Fibroblast of skin of scalp (primary cell): ENCODE data around the gene ANKRD18B.
A peak's percentile ranks its signal among the peaks of the same experiment; 100 is the strongest.
"Not testable (repeated sequence)": the region's sequence is repeated elsewhere in the genome, so short reads cannot be mapped to it uniquely, and the experiment has no call there.

Source experiments
- DNase-seq: peaks from one replicate; pipeline ENCODE4 v3.0.0-alpha.2; 2013

The ANKRD18B gene

DNA sequence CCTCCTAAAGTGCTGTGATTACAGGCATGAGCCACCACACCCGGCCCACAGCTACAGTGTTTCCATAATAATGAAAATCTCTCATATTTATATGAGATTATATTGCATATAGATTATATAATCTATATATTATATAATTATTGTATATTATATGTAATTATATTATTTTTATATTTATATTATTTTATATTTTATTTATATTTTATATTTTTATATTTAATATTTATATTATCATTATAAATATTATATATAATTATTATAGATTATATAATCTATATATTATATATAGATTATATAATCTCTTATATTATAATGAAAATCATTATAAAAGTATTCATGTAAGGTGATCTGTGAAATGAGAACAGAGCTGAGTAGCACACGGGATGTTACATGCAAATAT lies 11.5 kb downstream of the ANKRD18B start:
- DNase-seq = no peak

- not testable (repeated sequence) for DNase-seq
These were observed 19.4 kb downstream of the ANKRD18B start for GRCh38 chr9:33543463-33543862.

DNA sequence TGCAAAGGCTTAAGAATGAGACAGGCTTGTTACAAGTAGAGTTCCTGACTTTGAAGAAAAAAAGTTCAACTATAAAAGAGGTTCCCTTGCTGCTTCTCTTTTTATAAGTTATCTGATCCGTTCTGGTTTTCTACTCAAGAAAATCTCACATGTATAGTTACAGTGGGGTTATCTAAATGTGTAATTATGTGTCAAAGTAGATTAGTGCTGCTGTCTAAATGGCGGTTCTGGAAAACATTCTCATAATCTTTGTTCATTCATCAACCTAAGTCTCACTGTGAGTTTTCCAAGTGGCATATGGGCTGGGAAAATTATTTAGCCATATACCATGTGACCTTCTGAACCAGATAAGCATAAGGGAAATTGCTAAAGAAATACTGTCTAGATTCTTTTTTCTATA lies 21.7 kb downstream of the ANKRD18B start:
- DNase-seq = not testable (repeated sequence)

DNA sequence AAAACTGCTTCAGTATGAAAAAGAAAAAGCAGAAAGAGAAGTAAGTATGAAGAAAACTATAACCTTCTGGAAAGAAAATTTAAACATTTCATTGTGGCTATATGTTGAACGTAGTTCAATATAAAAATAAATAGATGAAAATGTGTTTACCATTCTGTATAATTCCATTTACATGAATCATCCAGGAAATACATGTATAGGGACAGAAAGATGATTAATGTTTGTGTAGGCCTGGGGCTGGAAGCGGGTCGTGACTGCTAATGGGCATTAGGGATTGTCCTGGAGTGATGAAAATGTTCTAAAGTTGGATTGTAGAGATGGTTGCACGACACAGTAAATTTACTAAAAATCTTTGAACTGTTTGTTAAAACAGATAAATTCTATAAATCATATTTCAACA lies 24.8 kb downstream of the ANKRD18B start:
- DNase-seq = peak; percentile 13

GRCh38 chr9:33549418-33549817 lies 25.4 kb downstream of the ANKRD18B start:
- peak; percentile 27 for DNase-seq

DNA sequence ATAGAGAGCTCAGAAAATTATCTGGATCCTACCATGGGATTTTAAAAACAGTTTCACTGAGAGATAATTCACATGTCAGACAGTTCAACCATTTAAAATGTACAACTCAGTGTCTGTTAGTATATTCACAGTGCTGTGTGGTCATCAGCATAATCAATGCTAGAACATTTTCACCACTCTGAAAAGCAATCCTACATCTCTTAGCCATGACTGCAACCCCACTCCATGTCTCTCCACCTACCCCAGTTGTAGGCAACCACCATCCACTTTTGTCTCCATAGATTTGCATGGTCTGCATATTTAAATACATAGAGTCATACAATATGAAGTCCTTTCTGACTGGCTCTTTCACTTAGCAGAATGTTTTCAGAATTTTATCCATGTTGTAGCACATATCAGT lies 27.1 kb downstream of the ANKRD18B start:
- DNase-seq = not testable (repeated sequence)

DNA sequence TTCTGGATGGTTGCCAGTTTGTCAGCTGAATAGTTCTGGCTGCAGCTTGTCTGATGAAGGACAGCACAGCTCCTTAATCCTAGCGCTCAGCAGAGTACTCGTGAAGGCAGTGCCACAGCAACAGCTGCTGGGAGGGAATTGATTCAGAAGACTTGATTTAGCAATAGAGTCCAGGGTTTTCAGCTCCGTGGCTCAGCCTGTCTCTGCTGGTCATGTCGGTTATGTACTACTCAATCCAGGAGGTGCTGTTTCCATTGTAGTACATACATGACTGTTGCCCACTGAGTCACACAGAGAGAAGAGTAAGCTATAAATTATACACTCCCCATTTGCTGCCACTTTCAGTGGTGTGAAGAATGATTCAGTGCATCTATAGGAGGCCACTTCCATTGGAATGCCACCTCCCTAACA lies 28.3 kb downstream of the ANKRD18B start:
- DNase-seq = peak; percentile 29

DNA sequence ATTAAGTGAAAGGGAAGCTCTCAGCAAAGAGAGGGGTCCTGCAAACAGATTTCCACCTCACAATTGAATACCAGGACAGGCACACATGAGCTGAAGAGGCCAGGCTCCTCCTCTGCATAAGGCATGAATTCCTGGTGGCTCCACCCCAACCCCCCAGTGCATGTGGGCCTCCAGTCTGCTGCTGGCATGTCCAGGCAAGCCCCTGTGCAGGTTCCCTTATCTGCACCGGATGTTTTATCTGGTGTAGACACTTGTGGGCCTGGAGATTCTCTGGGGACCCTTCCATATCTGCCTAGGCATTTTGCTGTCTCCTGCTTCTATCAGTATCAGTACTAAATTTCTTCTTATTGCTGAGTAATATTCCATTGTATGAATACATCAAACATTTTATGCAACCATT lies 36.2 kb downstream of the ANKRD18B start:
- peak; percentile 4 for DNase-seq

DNA sequence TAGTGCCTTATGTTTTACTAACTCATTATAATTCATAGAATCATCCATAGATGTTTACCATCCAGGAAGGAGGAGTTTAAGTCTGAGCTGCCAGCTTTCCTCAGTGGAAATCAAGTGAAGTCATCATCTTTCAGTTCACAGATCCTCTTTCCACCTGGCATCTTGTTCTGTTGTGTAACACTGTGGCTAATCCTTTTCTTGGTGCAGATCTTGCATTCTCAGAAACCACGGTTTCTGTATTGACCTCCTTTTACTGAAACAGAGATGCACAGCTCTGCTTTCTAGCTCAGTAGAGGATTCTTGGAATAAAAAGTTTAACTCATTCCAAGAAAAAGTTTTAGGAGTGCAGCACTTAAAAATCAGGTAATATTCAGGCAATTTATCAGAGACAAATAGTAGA lies 38.1 kb downstream of the ANKRD18B start:
- not testable (repeated sequence) for DNase-seq

DNA sequence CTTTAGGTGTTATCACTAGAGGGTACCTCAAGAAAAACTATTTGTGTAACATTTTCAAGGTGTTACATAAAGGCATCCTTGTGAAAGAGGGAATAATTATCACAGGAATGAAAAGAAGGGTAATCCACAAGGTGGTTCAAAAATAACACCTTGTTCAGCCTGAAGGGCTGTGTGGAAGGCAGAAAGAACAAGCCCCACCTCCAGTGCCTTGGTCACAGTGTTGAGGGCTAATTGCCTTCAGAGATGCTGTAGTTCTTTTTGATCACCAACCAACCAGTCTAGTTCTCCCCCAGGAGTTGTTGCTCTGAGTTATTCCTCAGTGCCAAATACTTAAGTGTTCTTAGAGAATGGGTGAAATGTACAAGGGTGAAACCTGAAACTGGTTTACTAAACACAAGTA lies 43.7 kb downstream of the ANKRD18B start:
- not testable (repeated sequence) for DNase-seq

- not testable (repeated sequence) for DNase-seq
These were observed 53.7 kb downstream of the ANKRD18B start for GRCh38 chr9:33577786-33578185.

- DNase-seq = not testable (repeated sequence)
These were observed 55.9 kb downstream of the ANKRD18B start for GRCh38 chr9:33579996-33580395.

DNA sequence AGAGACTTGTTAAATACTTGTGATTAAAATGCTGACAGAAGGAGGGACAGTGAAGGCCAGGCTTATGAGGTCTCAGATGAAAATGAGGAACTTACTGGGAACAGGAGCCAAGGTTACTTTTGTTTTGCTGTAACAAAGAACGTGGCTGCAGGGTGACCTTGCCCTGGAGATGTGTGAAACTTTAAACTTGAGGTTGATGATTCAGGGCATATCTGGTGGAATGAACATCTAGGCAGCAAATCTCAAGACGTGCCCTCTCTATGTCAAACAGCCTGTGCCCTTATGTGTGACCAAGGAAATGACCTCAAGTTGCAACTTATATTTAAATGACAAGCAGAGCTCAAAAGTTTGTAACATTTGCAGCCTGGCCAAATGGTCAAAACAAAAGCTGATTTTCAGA lies 58.6 kb downstream of the ANKRD18B start:
- not testable (repeated sequence) for DNase-seq

- not testable (repeated sequence) for DNase-seq
These were observed 62.1 kb downstream of the ANKRD18B start for GRCh38 chr9:33586128-33586527.

- not testable (repeated sequence) for DNase-seq
These were observed 63.7 kb downstream of the ANKRD18B start for GRCh38 chr9:33587799-33588198.

GRCh38 chr9:33588876-33589275 lies 64.8 kb downstream of the ANKRD18B start:
- DNase-seq = not testable (repeated sequence)

- DNase-seq = not testable (repeated sequence)
These were observed 66.8 kb downstream of the ANKRD18B start for GRCh38 chr9:33590857-33591256.

DNA sequence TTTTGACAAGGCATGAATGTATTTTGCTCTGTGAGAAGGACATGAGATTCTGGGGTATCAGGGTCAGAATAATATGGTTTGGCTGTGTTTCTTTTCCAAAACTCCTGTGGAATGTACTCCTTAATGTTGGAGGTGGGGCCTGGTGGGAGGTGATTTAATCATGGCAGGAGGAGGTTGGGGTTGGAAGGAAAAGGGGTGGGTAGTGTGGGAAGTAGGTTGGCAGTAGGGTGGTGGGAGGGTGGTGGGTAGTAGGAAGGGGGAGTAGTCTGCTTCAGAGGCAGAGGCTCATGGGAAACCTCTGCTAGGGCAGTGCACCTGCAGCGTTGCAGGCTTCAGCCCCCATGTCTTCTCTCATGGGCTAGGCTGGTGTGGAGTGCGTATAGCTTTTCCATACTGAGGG lies 72.9 kb downstream of the ANKRD18B start:
- DNase-seq = not testable (repeated sequence)

- not testable (repeated sequence) for DNase-seq
These were observed 73.3 kb downstream of the ANKRD18B start for GRCh38 chr9:33597386-33597785.

- not testable (repeated sequence) for DNase-seq
These were observed 74.8 kb downstream of the ANKRD18B start for GRCh38 chr9:33598796-33599379.

DNA sequence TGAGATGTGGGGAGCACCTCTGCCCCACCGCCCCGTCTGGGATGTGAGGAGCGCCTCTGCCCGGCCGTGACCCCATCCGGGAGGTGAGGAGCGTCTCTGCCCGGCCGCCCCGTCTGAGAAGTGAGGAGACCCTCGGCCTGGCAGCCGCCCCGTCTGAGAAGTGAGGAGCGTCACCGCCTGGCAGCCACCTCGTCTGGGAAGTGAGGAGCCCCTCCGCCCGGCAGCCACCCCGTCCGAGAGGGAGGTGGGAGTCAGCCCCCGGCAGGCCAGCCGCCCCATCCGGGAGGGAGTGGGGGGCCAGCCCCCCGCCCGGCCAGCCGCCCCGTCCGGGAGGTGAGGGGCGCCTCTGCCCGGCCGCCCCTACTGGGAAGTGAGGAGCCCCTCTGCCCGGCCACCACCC lies 76.9 kb downstream of the ANKRD18B start:
- DNase-seq = not testable (repeated sequence)

DNA sequence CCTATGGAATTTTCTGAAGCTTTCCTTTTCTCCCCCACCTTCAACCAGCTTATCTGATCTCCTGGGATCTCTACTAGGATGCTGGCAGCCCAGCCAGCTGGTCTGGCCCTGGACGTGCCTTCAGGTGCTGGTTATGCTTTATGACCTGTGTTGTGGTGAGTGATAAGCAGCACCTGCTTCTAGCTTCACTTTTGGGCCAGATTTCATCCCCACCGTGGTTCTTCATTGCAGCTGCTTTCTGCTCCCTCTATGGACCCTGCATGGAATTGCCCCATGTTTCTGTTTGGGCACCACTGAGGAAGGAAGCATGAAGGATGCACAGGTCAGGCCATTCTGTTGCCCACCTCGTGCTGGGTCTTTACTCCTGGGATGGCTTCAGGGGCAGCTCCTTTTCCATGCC lies 80.2 kb downstream of the ANKRD18B start:
- DNase-seq = not testable (repeated sequence)

DNA sequence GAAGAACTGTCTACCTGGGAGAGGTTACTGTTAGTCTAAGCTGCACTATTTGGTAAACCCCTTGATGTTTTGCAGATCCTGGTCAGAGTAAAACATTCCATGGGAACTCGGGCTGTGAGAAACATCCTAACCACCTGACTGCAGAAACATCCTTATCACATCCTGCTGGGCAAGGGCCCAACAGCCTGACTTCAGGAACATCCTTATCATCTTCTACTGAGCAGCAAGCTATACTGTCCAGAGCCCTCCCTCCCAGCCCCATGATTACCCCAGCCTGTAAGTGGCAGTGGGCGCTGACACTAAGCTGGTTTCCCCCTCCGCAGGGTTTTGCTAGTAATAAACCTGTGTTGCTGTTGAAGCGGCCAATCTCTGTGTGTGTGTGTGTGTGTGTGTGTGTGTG lies 80.9 kb downstream of the ANKRD18B start:
- DNase-seq = not testable (repeated sequence)

- no peak for DNase-seq
These were observed 87.3 kb downstream of the ANKRD18B start for GRCh38 chr9:33611358-33611757.

DNA sequence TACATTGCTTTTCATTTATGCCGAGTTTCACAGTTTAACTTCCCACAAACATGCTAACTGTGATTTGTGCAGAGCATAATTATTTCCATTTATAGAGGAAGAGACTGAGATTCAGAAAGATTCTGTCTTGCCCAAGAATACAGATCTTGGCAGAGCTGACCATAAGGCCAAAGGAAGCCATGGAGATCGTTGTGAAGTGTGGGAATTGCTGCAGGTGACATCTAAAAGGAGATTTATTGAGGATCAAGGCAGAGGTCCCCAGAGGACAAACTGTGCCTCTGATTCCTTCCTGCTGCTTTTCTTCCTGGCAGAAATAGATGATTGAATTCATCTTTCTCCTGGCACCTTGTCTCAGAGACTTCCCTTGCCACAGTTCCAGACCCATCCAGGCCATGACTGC lies 88.4 kb downstream of the ANKRD18B start:
- not testable (repeated sequence) for DNase-seq
